GM18951 (cell line): ENCODE results near the gene IQSEC1.

Experiments used
- POLR2A ChIP-seq: IDR thresholded peaks from 4 replicates; pipeline ENCODE4 v1.6.1; 2011; ENCODE audit warnings: mild to moderate bottlenecking; ENCODE audit not compliant: insufficient read length, insufficient read depth; ENCODE audit errors: extremely low read depth
- in situ Hi-C: fragments of 300-500 bp; cut with MboI; formaldehyde crosslinking; loops from one replicate; pipeline ENCODE4 v1.12.0; 2022; ENCODE audit warnings: low sequenced_read_pairs, mixed read lengths, inconsistent platforms; ENCODE audit not compliant: unreplicated experiment

IQSEC1 gene

DNA sequence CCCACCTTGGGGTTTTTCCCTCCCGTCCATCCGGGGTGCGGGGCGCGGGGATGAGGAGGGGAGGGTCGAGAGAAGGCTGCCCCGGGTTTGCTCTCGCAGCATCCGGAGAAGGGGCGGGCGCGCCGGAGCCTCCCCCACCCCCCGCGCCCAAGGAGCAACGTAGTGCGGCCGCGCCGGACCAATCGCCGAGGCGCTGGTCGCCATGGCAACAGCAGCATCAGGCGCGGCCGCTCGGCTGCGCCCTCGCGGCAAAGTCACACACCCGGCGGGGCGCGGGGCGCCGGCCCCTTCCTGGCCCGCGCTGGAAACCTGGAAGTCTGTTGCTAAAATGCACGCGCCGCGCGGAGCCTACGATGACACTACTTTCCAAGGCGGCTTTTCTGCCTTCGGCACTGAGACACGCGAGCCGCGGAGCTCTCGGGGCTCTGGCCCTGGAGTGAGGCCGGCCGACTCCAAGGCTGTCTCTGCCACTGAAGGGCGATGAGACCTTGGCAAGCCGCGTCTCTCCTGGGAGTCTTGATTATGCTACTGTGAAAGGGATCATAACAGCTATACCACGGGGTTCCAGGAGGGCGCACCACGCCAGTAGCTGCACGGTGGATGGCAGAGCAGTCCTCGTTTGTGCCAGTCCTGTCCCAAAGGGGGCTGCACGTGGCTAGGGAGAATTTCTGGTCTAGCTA lies at the start of gene IQSEC1:
Gene IQSEC1, minus strand, starts transcription at position 104 of the 680 bp plus-strand sequence. CDS start 415 bp downstream, outside the sequence.
- in situ Hi-C loops = no loop called here

DNA sequence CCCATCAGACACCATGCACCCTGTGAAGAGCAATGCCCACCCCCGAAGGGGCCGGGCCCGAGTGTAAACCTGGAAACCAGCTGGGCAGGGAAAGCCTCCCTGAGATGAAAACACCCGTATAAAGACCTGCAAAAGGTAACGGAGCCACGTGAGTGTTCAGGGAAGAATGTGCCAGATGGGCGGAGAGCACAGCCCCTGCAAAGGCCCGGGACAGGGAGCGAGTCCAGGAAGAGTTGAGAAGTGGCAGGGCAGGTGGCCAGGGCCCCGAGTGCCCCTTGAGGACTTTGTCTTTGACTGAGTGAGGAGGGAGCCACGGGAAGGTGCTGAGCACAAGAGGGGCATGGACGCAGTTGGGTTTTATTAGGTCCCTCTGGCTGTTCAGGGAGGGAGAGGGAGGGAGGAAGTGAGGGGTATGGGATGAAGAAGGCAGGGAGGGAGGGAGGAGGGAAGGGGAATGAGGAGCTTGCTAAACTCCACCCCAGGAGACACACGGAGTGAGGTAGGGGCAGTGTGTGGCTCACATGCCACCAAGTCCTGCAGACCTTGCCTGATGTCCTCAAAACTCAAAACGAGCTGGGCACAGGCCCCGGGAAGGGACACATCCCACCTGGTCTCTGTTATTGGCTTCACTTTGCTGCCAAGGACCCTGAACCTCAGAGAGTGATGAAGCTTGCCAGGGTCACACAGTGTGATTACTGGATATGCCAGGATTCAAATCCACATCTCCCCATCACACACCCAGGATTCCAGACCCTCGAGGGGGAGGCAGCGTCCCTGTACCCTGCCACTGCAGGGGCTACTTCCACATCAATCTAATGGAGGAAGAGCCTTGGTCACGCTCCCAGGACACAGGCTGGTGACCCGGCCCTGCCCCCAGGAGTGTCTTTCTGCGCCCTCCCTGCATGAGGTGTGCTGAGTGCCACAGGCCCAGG lies 49.1 kb upstream of the IQSEC1 start:
- TF ChIP-seq POLR2A = no peak
- in situ Hi-C loops = no loop called here

More for the DNA sequence above, at the start of gene IQSEC1:
- no peak for TF ChIP-seq POLR2A

DNA sequence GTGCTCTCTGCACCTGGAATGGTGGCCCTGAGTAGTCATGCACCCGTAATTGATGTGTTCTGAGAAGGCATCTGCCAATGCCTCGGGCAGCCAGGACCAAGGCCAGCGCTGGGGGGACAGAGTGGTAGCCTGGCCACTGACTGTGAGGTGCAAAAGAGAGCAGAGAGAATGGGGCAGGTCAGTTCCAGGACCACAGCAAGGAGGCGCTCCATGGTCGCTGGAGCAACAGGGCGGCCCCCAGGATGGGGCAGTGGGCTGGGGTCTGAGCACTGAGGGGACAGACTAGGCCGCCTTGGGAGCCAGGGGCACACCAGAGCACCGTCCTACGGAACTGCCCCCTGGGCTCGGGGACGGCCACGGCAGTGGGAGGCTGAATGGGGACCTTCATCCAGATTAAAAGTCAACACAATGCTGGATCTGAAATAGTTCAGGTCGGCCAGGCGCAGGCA lies 48.3 kb upstream of the IQSEC1 start:
- TF ChIP-seq POLR2A = no peak
- in situ Hi-C loops = no loop called here

DNA sequence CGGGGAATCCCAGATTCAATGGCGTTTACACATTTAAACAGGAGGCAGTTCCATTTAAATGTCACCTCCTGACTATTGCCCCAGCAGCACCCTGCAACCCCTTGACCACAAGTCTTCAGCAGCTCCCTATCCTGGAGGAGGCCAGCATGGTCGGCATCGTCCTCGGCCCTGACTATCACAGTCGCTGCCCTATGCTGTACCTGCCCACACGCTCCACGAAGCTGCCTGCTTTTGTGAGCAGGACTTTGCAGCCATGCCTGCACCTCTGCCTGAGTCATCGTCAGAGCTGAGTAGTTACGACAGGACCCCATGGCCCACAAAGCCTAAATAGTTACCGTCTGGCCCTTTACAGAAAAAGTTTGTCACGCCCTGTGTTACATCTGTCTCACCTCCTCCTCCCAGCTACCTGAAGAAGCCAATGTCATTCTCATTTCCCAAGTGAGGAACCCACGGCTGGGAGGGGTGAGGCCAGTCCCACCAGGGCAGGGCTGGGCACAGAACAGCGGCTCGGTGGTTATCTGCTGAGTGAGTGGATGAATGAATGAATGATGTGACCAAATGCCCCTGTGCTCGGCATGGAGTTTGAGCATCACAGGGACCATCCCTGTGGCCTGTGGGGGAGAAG lies 47.8 kb upstream of the IQSEC1 start:
- in situ Hi-C loops = no loop called here
- no peak for TF ChIP-seq POLR2A

DNA sequence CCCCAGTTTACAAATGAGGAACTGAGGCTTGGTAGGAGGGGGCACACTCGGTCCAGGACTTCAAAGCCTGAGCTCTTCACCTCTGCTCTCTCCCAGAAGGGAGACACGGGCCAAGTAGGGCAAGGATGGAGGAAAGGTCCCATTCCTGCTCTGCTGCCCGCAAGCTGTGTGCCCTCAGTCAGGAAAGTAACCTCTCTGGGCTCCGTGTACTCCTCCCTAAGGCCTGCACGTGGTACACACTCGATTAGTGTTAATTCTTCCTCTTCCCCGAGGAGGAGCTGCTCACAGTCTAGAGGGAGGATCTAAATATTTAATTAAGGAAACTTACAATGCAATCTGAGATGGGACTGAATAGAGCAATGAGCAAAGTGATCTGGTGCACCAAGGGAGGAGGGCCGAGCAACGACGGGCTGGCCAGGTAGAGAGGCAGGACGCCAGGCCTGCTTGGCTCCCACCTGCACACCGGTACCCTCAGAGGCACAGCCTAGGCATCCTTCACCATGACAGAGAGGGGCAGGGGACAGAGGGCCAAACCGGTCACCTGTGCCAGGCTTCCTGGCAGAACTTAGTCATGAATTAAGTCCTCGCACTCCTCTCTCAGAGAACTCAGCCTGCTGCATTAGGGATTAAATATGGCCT lies 47.2 kb upstream of the IQSEC1 start:
- in situ Hi-C loops = no loop called here

DNA sequence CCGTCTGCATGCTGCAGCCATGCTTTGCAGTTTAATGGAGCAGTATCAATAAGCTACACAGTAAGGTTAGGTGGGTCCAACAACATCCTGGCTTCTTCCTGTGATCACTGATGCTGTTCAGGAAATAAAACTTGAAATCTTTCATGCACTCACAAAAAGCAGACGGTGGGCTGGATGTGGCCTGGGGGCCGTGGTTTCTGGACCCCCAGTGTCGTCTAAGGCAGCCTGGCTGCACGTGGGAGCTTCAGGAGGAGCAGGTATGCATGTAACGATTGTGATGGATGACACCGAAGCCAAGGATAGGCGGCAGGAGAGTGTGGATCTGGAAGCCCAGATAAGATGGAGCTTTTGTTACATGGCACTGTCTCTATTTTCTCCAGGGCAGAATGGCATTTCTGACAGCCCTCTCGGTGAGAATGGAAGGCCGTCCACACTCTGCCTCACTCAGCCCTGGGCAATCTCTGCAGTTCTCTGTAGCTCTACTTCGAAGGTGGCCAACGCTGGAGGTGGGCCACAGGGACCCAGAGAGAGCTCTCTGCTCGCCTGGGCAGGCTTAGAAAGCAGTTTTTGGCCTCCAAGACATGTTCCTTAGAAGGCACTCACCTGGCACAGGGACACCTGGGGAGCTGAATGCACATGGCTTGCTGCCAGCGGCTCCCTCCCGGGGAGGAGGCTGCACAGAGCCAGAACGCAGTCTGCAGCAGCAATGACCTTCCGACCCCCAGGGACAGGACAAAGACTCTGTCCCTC lies 46.4 kb upstream of the IQSEC1 start:
- no peak for TF ChIP-seq POLR2A
- in situ Hi-C loops = no loop called here

More for the DNA sequence above, 47.2 kb upstream of the IQSEC1 start:
- TF ChIP-seq POLR2A = no peak

DNA sequence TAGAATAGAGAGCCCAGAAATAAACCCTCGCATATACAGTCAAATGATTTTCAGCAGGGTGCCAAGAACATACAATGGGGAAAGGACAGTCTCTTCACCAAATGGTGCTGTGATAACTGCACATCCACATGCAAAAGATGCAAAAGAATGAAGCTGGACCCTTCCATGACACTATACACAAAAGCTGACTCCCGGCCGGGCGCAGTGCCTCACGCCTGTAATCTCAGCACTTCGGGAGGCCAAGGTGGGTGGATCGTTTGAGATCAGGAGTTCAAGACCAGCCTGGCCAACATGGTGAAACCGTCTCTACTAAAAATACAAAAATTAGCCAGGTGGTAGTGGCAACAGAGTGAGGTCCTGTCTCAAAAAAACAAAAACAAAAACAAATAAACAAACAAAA lies 43.2 kb upstream of the IQSEC1 start:
- no peak for TF ChIP-seq POLR2A
- in situ Hi-C loops = no loop called here

DNA sequence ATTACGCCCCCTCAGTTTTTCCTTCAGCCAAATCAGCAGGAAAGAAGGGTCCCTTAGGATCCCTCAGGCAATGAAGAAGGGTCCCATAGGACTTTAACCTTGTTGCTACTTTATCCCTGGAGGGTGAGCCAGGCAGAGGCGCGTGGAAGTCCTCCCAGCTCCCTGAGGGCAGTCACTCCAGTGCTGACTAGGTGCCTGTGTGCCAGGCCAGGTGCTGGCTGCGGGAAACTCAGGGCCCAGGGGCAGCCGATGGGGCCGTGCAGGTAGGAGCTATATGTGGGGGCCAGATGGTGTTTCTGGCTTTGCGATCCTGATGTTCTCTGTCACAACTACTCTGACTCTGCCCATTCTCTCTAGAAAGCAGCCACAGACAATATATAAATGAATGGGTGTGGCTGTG lies 42.8 kb upstream of the IQSEC1 start:
- in situ Hi-C loops = no loop called here
- no peak for TF ChIP-seq POLR2A

DNA sequence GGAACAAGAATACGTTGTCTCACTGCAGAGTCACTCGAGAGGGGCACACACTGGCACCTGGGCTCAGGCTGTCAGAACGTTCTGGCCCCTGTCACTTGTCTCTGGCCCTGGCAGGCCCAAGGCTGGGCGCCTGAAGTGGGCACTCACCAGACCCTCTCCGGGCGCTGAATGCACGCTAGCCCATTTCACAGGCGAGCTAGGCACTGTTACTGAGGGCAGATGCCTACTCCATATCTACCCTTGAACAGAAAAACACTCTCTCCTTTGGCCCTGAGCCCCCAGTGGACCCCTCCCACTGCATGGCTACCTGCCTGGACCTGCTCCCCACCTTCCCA lies 42.3 kb upstream of the IQSEC1 start:
- no peak for TF ChIP-seq POLR2A
- in situ Hi-C loops = no loop called here

DNA sequence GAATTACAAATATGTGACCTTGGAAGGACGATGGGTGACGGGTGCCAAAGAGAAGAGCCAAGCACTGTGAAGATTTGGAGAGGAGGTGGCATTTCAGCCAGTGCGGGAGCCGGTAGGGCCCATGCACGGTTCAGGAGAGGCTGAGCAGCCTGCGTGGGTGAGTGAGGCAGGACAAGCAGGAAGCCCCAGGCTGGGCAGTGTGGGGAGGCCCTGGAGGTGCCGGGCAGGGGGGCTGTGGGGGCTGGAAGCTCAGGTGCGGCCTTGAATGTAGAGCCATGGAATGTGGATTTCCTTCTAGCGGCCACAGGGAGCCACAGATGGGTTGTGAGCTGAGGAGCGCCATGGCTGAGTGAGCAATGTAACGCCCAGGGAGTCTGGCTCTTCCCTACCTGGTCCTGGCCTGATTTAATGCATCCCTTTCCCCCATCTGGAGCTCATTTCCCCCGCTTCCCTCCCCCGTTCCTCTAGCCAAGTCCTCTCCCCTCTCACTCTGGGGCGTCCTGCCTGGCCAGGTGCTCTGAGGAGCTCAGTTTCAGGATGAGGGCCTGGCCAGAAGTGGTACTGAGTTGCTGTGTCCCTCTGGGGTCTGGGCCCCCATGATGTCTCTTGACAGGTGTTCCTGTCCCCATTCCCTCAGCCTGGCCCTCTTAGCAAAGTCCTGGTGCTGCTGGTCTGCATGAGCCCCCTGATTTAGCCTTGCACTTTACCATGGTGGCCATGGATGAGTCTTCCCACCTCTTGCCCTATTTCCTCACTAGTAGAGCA lies 41.8 kb upstream of the IQSEC1 start:
- in situ Hi-C loops = no loop called here
- no peak for TF ChIP-seq POLR2A

DNA sequence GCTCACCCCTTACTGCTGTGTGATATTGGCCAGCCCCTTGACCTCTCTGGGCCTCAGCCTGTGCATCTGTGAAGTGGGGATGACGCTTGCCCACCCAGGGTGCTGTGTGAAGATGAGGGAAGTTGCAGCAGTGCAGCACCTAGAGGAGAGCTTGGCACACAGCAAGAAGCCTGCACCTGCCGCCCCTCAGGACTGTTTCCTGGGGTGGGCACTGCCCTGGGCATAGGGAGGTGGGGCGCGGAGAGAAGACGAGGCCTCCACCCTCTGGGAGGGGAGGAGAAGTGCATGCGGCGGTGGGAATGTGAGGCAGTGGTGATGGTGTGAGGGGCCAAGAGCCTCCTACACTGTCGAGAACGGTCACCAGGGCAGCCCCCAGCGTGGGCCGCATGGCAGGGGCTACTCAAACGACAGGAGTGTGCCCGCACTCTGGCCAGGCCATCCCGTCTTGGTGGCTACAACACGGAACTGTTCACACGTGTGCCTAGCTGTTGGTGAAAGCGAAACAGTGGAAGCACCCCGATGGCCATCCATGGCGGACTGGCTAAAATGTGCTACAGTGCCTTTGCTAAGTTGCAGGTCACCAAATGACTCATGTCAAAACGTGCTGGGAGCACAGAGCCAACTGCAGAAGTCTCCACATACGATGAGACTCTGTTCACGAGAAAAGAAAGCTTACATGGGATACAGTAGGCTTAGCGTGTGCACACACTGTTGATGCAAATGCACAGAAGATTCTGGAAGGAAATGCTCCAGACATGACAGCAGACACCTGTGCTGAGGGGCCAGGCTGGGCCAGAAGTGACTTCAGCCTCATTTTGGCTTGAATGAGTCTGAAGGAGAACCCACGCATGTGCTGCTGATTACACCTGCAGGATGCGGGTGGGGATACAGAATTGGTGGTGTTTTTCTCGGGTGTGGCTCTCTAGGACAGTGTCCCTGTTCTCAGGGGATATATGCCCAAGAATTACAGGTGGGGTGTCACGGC lies 40.4 kb upstream of the IQSEC1 start:
- in situ Hi-C loops = no loop called here
- no peak for TF ChIP-seq POLR2A
